ENCODE results near the gene IFNK. TPM values are rescaled to one million over a fixed set of nuclear protein-coding genes. Genes with fewer than 3 reads are reported as not detected.

Gene IFNK
- total RNA-seq, 2 donors from 2014 or later = not detected

- TF ChIP-seq POLR2A (IDR thresholded peaks at IDR 0.05) (no peak), CTCF (IDR thresholded peaks at IDR 0.05) (no peak), POLR2AphosphoS5 (IDR thresholded peaks at IDR 0.05) (no peak)
- Histone ChIP-seq H3K27ac (no peak overlapping the region), H3K4me3 (no peak overlapping the region), H3K27me3 (replicated peaks; ENCODE audit: insufficient read depth) (no peaks in the 10 kb centered on the region), H3K4me1 (replicated peaks) (no peaks in the 10 kb centered on the region), H3K36me3 (no peaks in the 10 kb centered on the region), H3K9me3 (no peaks in the 10 kb centered on the region)
- intact Hi-C loops (cut with DNase I) = no loop called here
- DNase-seq (ENCODE audit: low spot score) = no peak
- 48% methylated on average over 2 of the region's 2 CpGs for WGBS
These were observed 17.1 kb upstream of the IFNK start for GRCh38 chr9:27506981-27507380.

- no peaks in the 10 kb centered on the region for H3K9me3 ChIP-seq
- no peak for DNase-seq (ENCODE audit: low spot score)
- intact Hi-C loops (cut with DNase I) = no loop called here
- 91% methylated on average over 2 of the region's 2 CpGs for WGBS
- no peaks in the 10 kb centered on the region for H3K4me1 ChIP-seq (replicated peaks)
- H3K4me3 ChIP-seq = no peak overlapping the region
- no peaks in the 10 kb centered on the region for H3K36me3 ChIP-seq
- TF ChIP-seq CTCF (IDR thresholded peaks at IDR 0.05) (no peak), POLR2AphosphoS5 (IDR thresholded peaks at IDR 0.05) (no peak), POLR2A (IDR thresholded peaks at IDR 0.05) (no peak)
- H3K27ac ChIP-seq = no peak overlapping the region
- H3K27me3 ChIP-seq (replicated peaks; ENCODE audit: insufficient read depth) = no peaks in the 10 kb centered on the region
These were observed 13.3 kb upstream of the IFNK start for GRCh38 chr9:27510780-27511179.

DNA sequence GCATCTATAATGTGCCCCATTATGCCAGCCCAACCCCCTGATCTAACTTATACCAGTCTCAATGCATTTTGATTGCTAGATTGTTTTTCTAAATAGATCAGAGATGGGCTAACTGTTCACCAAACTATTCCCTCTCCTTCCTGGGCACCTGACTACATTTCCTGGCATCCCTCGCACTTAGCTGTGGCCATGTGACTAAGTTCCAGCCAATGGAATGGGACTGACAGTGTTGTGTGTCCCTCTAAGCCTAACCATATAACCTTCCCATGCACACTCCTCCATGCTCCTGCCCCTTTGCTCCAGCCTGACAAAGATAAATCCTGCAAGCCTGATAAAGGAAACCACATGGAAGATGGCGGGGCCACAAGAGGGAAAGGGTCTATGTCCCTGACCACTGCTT is 12.3 kb upstream of the IFNK start:
- no peaks in the 10 kb centered on the region for H3K9me3 ChIP-seq
- no peaks in the 10 kb centered on the region for H3K27me3 ChIP-seq (replicated peaks; ENCODE audit: insufficient read depth)
- H3K36me3 ChIP-seq = no peaks in the 10 kb centered on the region
- intact Hi-C loops (cut with DNase I) = no loop called here
- WGBS = 98% methylated on average over 2 of the region's 2 CpGs
- DNase-seq (ENCODE audit: low spot score) = no peak
- H3K4me1 ChIP-seq (replicated peaks) = no peaks in the 10 kb centered on the region
- TF ChIP-seq POLR2AphosphoS5 (IDR thresholded peaks at IDR 0.05) (no peak), POLR2A (IDR thresholded peaks at IDR 0.05) (no peak), CTCF (IDR thresholded peaks at IDR 0.05) (no peak)
- no peak overlapping the region for H3K27ac ChIP-seq
- no peak overlapping the region for H3K4me3 ChIP-seq

DNA sequence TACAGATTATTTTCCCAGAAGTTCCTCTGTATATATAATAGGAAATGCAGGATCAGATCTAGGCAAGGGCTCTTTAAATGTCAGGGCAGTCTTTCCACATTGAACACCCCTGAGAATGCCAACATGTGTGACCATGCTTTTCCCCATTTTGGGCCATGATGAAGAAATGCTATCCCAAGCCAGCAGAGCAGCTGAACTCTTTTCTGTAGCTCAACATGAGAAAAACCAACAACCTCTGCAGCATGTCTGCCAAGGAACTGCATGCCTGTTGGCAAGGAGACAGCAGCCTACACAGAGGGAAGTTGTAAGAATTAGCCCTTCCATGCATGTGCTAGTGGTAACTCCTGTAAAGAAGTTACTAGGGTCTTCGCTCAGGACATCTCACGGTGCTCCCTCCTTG is 9.5 kb upstream of the IFNK start:
- 87% methylated on average over 2 of the region's 2 CpGs for WGBS
- intact Hi-C loops (cut with DNase I) = no loop called here
- DNase-seq (ENCODE audit: low spot score) = no peak

More for the DNA sequence above, 9.5 kb upstream of the IFNK start:
- no peaks in the 10 kb centered on the region for H3K4me1 ChIP-seq (replicated peaks)
- no peaks in the 10 kb centered on the region for H3K36me3 ChIP-seq
- H3K9me3 ChIP-seq = no peaks in the 10 kb centered on the region
- no peaks in the 10 kb centered on the region for H3K27me3 ChIP-seq (replicated peaks; ENCODE audit: insufficient read depth)
- no peak for TF ChIP-seq POLR2A (IDR thresholded peaks at IDR 0.05)
- TF ChIP-seq CTCF (IDR thresholded peaks at IDR 0.05) = no peak
- TF ChIP-seq POLR2AphosphoS5 (IDR thresholded peaks at IDR 0.05) = no peak
- no peak overlapping the region for H3K27ac ChIP-seq
- no peak overlapping the region for H3K4me3 ChIP-seq

Data from prostate gland (tissue), 2 donors.